Lung (tissue), 12 donors: ENCODE results near the gene RGS19. TPM values are rescaled to one million over a fixed set of nuclear protein-coding genes. Genes with fewer than 3 reads are reported as not detected.

Experiments used
- ATAC-seq: fragments of 200-7000 bp; cut with Tn5 transposase; one replicate; pipeline ENCODE4 v1.9.1; 2020; ENCODE audit warnings: moderate number of reproducible peaks; ENCODE audit not compliant: insufficient read depth, low FRiP score
- DNase-seq, 3 donors: peaks; one replicate each; pipeline ENCODE4 v3.0.0-alpha.2; 2013 to 2017
- H3K27ac ChIP-seq, 2 donors: one replicate each; pipeline ENCODE4 v1.5.1; 2013; ENCODE audit warnings: mild to moderate bottlenecking in 2 of 2, moderate library complexity in 2 of 2, control low read depth in 1 of 2, inconsistent platforms in 1 of 2, low read depth in 1 of 2, low read length in 1 of 2
- H3K27me3 ChIP-seq, 3 donors: one replicate each; pipeline ENCODE4 v1.5.1; 2013; ENCODE audit warnings: low read length in 2 of 3; ENCODE audit not compliant: control insufficient read depth in 3 of 3, insufficient read depth in 3 of 3
- H3K36me3 ChIP-seq, 4 donors: one replicate each; pipeline ENCODE4 v1.5.1; 2013; ENCODE audit warnings: low read length in 4 of 4, mild to moderate bottlenecking in 1 of 4, moderate library complexity in 1 of 4; ENCODE audit not compliant: control insufficient read depth in 4 of 4, insufficient read depth in 4 of 4
- H3K4me1 ChIP-seq, 5 donors: one replicate each; pipeline ENCODE4 v1.5.1; 2013; ENCODE audit warnings: low read length in 5 of 5, mild to moderate bottlenecking in 2 of 5, moderate library complexity in 1 of 5; ENCODE audit not compliant: control insufficient read depth in 5 of 5, insufficient read depth in 5 of 5
- H3K4me3 ChIP-seq: one replicate; pipeline ENCODE4 v1.5.1; 2013; ENCODE audit warnings: mild to moderate bottlenecking, control low read depth, moderate library complexity
- H3K9ac ChIP-seq, 2 donors: one replicate each; pipeline ENCODE4 v1.5.1; 2013; ENCODE audit warnings: low read length in 2 of 2, control low read depth in 1 of 2; ENCODE audit not compliant: insufficient read depth in 1 of 2
- H3K9me3 ChIP-seq, 4 donors: one replicate each; pipeline ENCODE4 v1.5.1; 2013; ENCODE audit warnings: low read length in 3 of 4, mild to moderate bottlenecking in 1 of 4, moderate library complexity in 1 of 4; ENCODE audit not compliant: control insufficient read depth in 4 of 4, insufficient read depth in 3 of 4
- CTCF ChIP-seq: IDR thresholded peaks from 2 replicates; pipeline ENCODE4 v1.5.1; 2012; ENCODE audit warnings: mild to moderate bottlenecking; ENCODE audit errors: control extremely low read depth, extremely low read depth
- WGBS, 2 donors: extraction: QIAGEN DNeasy Blood & Tissue Kit; methylation state at CpG; one replicate each; pipeline ENCODE4 v1.1.7; 2013; 5-methylcytosine and 5-hydroxymethylcytosine counted together
- polyA plus RNA-seq, 2 donors: library from polyadenylated mRNA; stranded (reverse); fragments of 200-250 nt; gene quantifications; one replicate each; pipeline ENCODE4 v1.2.1, GENCODE V29; 2013
- total RNA-seq, 2 donors: library from RNA; depleted of rRNA in 1 of 2; stranded (reverse); fragments of >200 nt in 1 of 2; gene quantifications; one replicate each; pipeline ENCODE4 v1.2.1, GENCODE V29; 2014 to 2021
- donor health status: control.
- donor health status: control.
- donor health status: Bipolar disorder and iron deficiency.
- donor health status: healthy.
- donor health status: DM: yes; HTN: yes; CAD: no.

The RGS19 gene
- total and polyA plus RNA-seq, 4 donors: 15.1 to 99.0 (median 35.1) TPM

- peaks cover 5 to 17% (median 6%) of the 10 kb centered on the region in 3 donors for H3K27me3 ChIP-seq
- H3K27ac ChIP-seq: no peak overlapping the region
- no peak for TF ChIP-seq CTCF
- H3K36me3 ChIP-seq: no peaks in the 10 kb centered on the region
- ATAC-seq: no peak
- no peaks in the 10 kb centered on the region for H3K4me1 ChIP-seq
- 85 to 91% methylated on average over 9 of the region's 9 CpGs for WGBS, 2 donors
- no peak overlapping the region for H3K4me3 ChIP-seq
- no peak for DNase-seq
- no peak overlapping the region for H3K9ac ChIP-seq
- no peaks in the 10 kb centered on the region for H3K9me3 ChIP-seq
Observed at GRCh38 chr20:64100946-64101688, 21.8 kb upstream of the RGS19 start.

DNA sequence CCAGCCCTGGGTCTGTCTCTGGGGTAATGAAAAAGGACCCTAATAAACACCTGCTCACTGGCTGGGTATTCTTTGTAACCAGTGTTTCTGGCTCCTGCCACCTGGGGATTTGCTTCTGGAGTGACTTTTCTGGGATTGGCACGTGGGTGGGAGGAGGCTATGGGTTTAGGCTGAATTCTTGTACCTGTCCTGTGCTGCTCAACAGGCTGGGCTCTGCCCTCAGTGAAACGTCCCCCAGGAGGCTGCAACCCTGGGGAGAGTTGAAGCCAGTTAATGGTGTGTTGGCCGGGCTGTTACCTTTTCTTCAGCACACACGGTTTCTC, 21.2 kb upstream of the RGS19 start:
- Histone ChIP-seq H3K27me3 (peaks cover 5 to 17% (median 6%) of the 10 kb centered on the region in 3 donors), H3K9me3 (no peaks in the 10 kb centered on the region), H3K27ac (no peak overlapping the region), H3K9ac (no peak overlapping the region), H3K4me3 (no peak overlapping the region), H3K36me3 (no peaks in the 10 kb centered on the region), H3K4me1 (no peaks in the 10 kb centered on the region)
- TF ChIP-seq CTCF: no peak
- ATAC-seq (no peak), DNase-seq (no peak)
- WGBS, 2 donors: 72 to 79% methylated on average over 4 of the region's 4 CpGs

GRCh38 chr20:64099880-64100565, 20.7 kb upstream of the RGS19 start:
- Histone ChIP-seq H3K9ac (no peak overlapping the region), H3K27ac (no peak overlapping the region), H3K9me3 (no peaks in the 10 kb centered on the region), H3K4me1 (no peaks in the 10 kb centered on the region), H3K4me3 (no peak overlapping the region), H3K36me3 (no peaks in the 10 kb centered on the region), H3K27me3 (peaks cover 5 to 17% (median 6%) of the 10 kb centered on the region in 3 donors)
- ATAC-seq (no peak), DNase-seq (no peak)
- no peak for TF ChIP-seq CTCF
- WGBS, 2 donors: 82% methylated on average over 14 of the region's 14 CpGs
